HT1080 (cell line): Measurements from ENCODE around the gene ZFPM1. TPM values are rescaled to one million over a fixed set of nuclear protein-coding genes. Genes with fewer than 3 reads are reported as not detected.
A peak's percentile ranks its signal among the peaks of the same experiment; 100 is the strongest.

Source experiments
- DNase-seq: peaks from one replicate; pipeline ENCODE4 v3.0.0-alpha.2; 2015; ENCODE audit warnings: low read depth
- total RNA-seq: library from RNA; depleted of rRNA; stranded (reverse); fragments of >200 nt; shearing (Covaris generic); gene quantifications from 2 replicates; pipeline ENCODE4 v1.2.3, GENCODE V29; 2014

Gene ZFPM1
- total RNA-seq, 1 experiment from 2014 or later: 1.9 TPM

- no peak for DNase-seq
Observed at GRCh38 chr16:88497561-88498462, 44.7 kb downstream of the ZFPM1 start.

- no peak for DNase-seq
Observed at GRCh38 chr16:88498576-88499208, 45.6 kb downstream of the ZFPM1 start.

- no peak for DNase-seq
Observed at GRCh38 chr16:88499292-88499691, 46.2 kb downstream of the ZFPM1 start.

- no peak for DNase-seq
Observed at GRCh38 chr16:88499836-88500251, 46.8 kb downstream of the ZFPM1 start.

DNA sequence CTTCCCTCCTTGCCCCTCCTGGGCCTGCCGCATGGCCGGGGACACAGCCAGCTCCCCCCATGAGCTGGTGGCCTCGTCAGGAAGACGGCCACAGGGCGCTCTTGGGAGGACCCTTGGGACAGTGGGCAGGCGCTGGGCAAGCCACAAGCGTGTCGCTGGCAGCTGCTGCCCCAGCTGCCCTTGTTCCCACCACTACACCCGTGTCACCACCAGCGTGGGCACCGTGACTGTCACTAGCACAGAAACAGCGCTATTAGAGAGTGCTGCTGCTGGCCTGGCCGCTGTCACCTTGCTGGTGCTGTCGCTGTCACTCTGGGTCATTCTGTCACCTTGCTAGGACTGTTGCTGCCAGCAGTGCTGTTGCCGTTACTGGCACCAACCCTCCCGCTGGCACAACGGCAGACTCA lies 47.2 kb downstream of the ZFPM1 start:
- no peak for DNase-seq

DNA sequence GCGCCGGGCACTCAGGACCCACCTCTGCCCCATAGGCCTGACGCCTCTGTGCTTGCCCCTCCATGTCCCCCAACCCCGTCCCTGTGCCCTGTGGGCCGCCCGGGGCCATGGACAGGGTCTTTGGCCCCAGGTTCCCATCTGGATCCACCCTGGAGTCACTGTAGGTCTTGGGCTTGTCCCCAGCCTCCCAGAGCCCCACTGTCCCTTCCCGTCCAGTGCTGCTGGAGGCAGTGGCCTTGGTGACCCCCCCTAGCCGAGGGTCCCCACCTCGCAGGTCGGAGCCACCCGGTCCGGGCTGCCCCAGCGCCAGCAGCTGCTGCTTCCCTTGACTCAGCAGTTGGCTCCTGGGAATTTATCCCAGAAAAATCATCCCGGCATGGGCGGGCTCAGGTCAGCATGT lies 49.3 kb downstream of the ZFPM1 start:
- DNase-seq: no peak

DNA sequence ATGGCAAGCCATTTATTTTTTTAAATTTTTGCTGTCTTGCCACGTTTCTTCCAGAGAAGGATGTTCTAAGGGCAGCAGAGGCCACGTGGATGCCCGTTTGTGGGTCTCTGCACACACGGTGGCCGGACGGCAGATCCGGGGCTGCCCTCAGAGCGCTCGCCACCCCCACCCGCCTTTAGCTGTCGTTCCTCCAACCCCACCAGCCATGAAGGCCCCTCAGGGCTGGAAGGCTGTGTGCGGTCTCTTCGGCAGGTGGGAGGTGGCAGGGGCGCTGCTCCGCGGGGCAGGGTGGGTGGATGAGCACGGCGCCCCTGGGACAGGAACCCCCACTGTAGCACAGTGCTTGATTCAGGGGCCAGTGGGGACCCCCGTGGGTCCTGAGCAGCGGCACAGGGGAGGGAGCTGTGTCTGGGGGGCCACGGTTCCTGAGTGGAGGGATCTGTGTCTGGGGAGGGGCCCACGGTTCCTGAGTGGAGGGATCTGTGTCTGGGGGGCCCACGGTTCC lies 49.7 kb downstream of the ZFPM1 start:
- DNase-seq: no peak

DNA sequence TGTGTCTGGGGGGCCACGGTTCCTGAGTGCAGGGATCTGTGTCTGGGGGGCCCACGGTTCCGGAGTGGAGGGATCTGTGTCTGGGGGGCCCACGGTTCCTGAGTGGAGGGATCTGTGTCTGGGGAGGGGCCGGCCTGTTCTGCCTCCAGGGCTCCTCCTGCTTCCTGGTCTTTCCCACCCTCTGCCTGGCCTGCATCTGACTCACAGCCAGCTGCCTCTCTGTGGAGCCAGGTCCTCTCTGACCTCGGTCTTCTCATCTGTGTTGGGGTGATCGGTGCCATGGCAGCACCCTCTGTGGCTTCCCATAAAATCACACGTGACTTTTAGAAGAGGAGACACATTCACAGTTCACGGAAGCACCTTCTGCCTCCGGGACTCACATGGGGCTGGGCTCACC lies 50.3 kb downstream of the ZFPM1 start:
- peak; percentile 31 for DNase-seq

DNA sequence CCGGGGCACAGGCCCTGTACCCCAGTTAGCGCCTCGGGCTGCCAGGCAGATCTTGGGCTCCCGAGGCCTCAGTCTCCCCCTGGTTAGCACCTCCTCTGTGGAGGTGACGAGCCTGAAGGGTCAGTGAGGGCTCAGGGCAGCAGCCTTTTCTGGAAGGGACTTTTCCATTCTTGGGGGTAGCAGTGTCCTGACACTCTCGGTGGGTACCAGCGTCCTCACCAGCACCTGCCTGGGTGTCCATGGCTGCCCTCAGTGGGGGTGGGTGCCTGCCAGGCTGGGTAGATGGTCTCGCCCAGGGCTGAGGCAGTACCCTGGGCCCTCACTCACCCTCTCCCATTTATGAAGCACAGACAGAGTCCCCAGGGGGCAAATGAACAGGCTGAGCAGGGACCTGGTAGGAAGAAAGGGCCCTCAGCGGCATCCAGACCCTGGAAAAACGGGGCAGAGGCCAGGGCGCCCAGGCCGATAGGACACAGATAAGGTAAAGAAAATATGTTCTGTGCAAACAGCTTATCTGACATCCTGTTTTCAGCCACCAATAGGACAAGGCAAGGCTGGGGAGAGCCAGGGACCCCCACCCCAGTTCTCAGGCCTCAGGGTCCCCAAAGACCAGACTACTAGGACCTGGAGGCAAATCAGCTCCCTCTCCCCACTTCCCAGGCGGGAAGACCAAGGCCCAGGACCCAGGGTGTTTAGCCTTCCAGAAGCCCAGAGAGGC lies 50.9 kb downstream of the ZFPM1 start:
- DNase-seq: no peak

DNA sequence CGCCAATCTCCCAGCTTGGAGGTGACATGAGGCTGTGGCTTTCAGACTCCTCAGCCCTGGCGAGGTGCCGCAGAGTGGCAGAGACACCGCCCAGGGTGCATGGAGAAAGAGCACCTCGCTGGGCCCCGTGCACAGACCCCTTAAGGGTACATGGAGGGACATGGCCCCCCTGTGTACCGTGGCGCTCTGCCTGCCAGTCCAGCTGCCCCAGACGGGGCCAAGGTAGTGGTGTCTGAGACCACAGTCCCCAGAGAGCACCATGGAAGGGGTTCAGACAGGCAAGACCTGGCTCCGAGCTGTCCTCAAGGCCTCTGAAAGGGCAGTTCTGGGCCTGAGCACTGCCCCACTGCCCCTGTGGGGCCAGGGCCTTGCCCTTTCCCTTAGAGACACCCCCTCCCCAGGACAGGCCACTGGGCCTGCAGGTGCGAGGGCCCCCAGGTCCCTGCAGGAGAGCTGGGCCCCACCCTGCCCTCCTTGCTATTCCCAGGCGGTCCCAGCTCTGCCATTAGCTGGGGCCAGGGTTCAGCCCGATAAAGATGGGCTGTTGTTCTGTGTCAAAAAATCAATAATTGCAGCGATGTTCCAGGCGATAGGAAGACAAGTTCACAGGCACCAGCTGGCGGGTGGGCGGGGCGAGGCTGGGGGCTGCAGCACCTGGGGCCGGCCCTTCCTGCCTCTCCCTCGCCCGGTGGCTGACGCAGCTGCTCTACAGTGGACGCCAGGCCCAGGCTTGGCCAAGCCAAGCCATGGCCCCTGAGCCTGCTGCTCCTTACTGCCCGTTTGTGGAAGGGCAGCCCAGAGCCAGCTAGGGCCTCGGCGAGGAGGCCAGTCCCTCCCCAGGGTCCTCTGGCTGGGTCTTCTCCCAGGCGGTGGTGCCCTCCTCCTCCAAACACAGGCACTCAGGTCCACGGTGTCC lies 51.7 kb downstream of the ZFPM1 start:
- no peak for DNase-seq

GRCh38 chr16:88505405-88506082 lies 52.5 kb downstream of the ZFPM1 start:
- peak; percentile 32 for DNase-seq

DNA sequence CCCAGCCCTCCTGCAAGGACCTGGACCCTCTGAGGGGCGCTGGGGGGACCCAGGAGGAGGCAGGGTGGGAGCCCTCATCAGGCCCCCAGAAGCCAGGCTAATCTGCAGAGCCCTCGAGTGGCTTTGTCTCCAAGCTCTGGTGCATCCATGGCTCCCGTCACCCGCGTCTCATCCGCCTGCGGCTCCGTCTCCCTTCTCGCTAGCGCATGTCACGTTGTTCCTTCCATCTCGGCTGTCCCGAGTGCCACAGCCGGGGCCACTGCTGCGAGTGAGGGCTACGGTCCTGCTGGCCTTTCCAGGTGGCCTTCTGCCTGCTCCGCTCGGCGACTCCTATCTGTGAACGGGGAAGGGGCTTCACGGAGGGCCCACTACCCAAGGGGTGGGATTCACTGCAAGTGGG lies 53.6 kb downstream of the ZFPM1 start:
- no peak for DNase-seq

DNA sequence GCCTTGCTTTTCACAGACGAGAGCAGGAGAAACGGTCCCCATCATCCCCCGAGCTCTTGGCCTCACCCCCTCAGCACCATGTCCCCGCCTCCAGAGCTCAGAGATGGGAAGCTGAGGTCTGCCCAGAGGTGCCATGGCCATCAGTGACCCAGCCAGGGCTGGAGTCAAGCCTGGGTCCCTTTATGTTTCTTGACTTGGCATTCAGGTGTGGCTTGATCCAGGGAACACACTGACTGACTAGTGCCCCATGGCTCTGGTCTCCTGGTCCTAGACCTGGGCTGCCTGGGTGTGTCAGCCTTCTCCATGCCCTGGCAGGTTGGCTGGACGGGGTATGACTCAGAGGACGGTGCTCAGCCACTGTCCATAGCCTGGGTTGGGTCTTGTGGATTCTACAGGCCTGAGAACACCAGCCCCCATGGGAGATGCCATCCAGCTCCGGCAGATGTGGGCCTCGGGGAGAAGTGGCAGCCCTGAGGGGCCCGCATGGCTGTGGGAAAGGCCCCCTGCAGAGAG lies 54.2 kb downstream of the ZFPM1 start:
- no peak for DNase-seq

DNA sequence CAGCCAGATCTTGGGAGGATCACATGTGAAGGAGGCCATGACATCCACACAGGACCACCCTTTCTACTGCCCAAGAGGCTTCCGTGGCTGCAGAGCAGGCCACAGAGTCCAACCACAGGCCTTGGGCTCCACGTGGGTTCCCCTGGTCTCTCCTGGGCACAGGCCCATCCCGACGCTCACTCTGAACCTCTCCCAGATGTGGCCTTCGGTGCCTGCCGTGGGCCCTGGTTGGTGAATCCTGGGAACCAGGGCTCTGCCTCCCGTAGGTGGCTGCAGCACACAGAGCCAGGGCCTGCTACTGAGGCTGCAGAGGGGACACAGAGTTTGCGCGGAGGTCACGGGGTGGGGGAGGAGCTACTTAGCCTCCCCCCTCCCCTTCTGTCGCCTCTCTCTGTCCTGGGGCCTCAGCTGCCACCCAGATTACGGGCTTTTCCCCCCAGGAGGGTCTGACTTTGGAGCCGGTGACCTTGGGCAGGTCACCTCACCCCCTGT lies 55.3 kb downstream of the ZFPM1 start:
- no peak for DNase-seq

DNA sequence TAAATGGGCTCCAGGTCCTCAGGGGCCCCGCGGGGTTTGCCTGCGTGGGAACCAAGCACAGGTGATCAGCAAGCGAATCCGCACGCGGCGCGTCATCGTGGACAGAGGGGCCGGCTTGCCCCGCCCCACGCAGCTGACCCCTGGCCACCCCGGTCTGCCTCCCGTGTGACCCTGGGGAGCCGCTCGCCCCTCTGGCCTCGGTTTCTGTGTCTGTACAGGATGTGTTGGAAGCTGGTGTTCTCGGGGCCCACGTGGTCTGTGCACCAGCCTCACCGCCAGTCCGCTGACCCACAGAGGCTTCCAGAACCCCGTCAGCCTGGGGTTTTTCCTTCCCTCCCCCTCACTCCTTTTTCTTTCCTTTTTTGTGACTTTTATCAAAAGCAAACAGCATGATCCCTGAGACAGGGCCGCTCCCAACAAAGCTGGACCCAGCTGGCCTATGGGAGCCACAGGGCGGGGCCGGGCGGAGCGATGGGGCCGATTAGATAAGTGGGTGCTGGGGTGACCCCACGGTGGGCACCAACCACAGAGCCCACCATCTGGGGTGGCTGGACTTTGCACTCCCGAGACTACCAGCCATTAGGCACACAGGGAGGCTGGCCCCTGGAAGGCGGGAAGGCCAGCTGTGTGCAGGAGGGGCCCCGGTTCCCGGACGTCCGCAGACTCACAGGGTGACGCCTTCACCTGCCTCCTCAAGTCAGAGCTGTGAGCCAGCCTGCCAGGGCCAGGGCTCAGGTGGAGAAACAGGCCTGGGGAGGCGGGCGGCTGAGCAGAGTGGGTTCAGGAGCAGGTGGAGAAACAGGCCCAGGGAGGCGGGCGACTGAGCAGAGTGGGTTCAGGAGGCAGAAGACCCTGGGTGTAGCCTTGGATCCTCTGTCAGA lies 56.0 kb downstream of the ZFPM1 start:
- no peak for DNase-seq

GRCh38 chr16:88509749-88510069 lies 56.6 kb downstream of the ZFPM1 start:
- no peak for DNase-seq

DNA sequence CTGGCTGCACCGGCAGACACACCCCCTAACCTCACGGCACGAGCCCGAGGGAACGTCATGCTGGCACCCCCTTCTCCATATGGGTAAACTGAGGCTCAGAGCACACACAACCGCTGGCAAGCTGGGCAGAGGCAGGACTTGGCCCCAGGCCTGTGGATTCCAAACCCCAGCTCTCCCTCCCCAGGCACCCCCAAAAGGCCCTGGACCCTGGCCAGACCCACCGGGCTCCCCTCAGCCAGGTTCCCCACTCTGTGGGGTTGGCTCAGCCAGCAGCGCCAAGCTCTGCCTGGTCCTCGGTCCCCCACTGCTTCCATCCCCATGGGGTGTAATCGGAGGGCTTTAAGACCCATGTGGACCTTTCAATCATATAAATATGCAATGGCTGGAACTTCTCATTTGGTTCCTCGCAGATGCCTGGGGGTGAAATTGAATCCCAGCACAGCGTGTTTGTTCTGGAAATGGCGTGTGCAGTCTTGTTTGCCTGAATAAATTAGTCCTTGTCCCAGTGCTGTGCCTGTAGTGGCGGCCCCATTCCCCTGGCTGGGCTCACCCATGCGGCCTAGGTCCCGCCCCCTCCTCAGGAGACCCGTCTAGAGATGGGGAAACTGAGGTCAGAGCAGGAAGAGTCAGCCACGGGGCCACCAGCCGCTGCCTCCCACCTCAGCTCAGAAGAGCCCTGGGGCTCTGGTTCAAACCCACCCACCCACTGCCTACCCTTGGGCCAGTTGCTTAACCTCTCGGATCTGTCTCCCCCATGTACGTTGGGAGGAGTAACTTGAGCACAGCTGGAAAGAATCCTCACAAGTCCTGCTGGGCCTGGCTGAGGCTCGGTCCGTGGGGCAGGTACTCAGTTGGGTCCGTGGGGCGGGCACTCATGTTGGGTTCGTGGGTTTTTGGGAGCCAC lies 57.3 kb downstream of the ZFPM1 start:
- DNase-seq: no peak

GRCh38 chr16:88511060-88511459 lies 58.0 kb downstream of the ZFPM1 start:
- no peak for DNase-seq
